Lower leg skin (tissue), 4 donors: ENCODE measurements around the gene GPR25. TPM values are rescaled to one million over a fixed set of nuclear protein-coding genes. Genes with fewer than 3 reads are reported as not detected.

Experiments
- DNase-seq, 2 donors: peaks; one replicate each; pipeline ENCODE4 v3.0.0-alpha.2; 2019; ENCODE audit warnings: low spot score in 2 of 2
- H3K4me3 ChIP-seq: fragments of 200-600 bp; sonication (generic); 2 replicates; pipeline ENCODE4 v1.5.1; 2017; ENCODE audit warnings: mild to moderate bottlenecking, low read depth; ENCODE audit not compliant: poor library complexity, severe bottlenecking
- CTCF ChIP-seq, 3 donors: fragments of 450-650 bp; IDR thresholded peaks; one replicate each; pipeline ENCODE4 v1.5.1; 2016; ENCODE audit warnings: antibody characterized with exemption in 3 of 3, mild to moderate bottlenecking in 3 of 3, moderate library complexity in 2 of 3
- POLR2A ChIP-seq, 2 donors: fragments of 450-650 bp; IDR thresholded peaks; one replicate each; pipeline ENCODE4 v1.6.1; 2016 to 2017; ENCODE audit warnings: antibody characterized with exemption in 2 of 2, mild to moderate bottlenecking in 1 of 2, moderate library complexity in 1 of 2
- WGBS, 2 donors: methylation state at CpG; one replicate each; pipeline ENCODE4 v1.1.5; 2018; 5-methylcytosine and 5-hydroxymethylcytosine counted together
- intact Hi-C: fragments of 100-400 bp; cut with DNase I; formaldehyde crosslinking; loops from one replicate; pipeline ENCODE4 v1.15.0; 2023; ENCODE audit warnings: low total_unique reads
- total RNA-seq, 4 donors: library from RNA; depleted of rRNA; stranded (reverse); fragments of >200 nt; gene quantifications; one replicate each; pipeline ENCODE4 v1.1.0, GENCODE V29; 2016

GPR25 gene
- total RNA-seq, 4 donors from 2014 or later, result not detected

GRCh38 chr1:200873671-200874397 is 1.1 kb downstream of the GPR25 start:
- TF ChIP-seq CTCF (IDR thresholded peaks at IDR 0.05) (no peak), POLR2A (IDR thresholded peaks at IDR 0.05) (no peak)
- 40 to 50% methylated on average over 57 to 61 of the region's 66 CpGs for WGBS, 2 donors
- DNase-seq, result peak in 1 of 2 donors; percentile 83
- intact Hi-C loops, result no loop called here
- H3K4me3 ChIP-seq, result no peak overlapping the region

GRCh38 chr1:200874694-200875093 is 1.9 kb downstream of the GPR25 start:
- 87 to 92% methylated on average over 6 of the region's 6 CpGs for WGBS, 2 donors

GRCh38 chr1:200875416-200875815 is 2.6 kb downstream of the GPR25 start:
- no peak for TF ChIP-seq POLR2A (IDR thresholded peaks at IDR 0.05)
- no peak for TF ChIP-seq CTCF (IDR thresholded peaks at IDR 0.05)
- peak in 1 of 2 donors; percentile 66 for DNase-seq
- WGBS, 2 donors, result 76% methylated on average over 5 of the region's 5 CpGs
- no peak overlapping the region for H3K4me3 ChIP-seq
- intact Hi-C loops, result no loop called here

More at GRCh38 chr1:200874694-200875093, 1.9 kb downstream of the GPR25 start:
- DNase-seq, result no peak
- TF ChIP-seq CTCF (IDR thresholded peaks at IDR 0.05) (no peak), POLR2A (IDR thresholded peaks at IDR 0.05) (no peak)
- intact Hi-C loops, result no loop called here
- no peak overlapping the region for H3K4me3 ChIP-seq

GRCh38 chr1:200877010-200877409 is 4.2 kb downstream of the GPR25 start:
- no peak for DNase-seq
- intact Hi-C loops, result no loop called here
- WGBS, 2 donors, result 71 to 79% methylated on average over 3 of the region's 3 CpGs
- H3K4me3 ChIP-seq, result no peak overlapping the region
- TF ChIP-seq CTCF (IDR thresholded peaks at IDR 0.05), result no peak
- TF ChIP-seq POLR2A (IDR thresholded peaks at IDR 0.05), result no peak

GRCh38 chr1:200877839-200878551 is 5.2 kb downstream of the GPR25 start:
- 71 to 80% methylated on average over 6 of the region's 6 CpGs for WGBS, 2 donors
- TF ChIP-seq CTCF (IDR thresholded peaks at IDR 0.05) (no peak), POLR2A (IDR thresholded peaks at IDR 0.05) (no peak)

More at GRCh38 chr1:200877839-200878551, 5.2 kb downstream of the GPR25 start:
- no peak overlapping the region for H3K4me3 ChIP-seq
- intact Hi-C loops, result no loop called here
- peak in 1 of 2 donors; percentile 54 for DNase-seq
